Bronchial epithelial cell (primary cell): ENCODE data around the gene KBTBD4. TPM values are rescaled to one million over a fixed set of nuclear protein-coding genes. Genes with fewer than 3 reads are reported as not detected.

ENCODE experiments used
- DNase-seq: peaks from one replicate; pipeline ENCODE4 v3.0.0-alpha.2; 2010; ENCODE audit warnings: low read depth
- FAIRE-seq: peaks from 2 replicates; lab custom pipeline; 2011; peaks lifted over from hg19 to GRCh38; lab: Jason Lieb, UNC
- H3K27me3 ChIP-seq: 2 replicates; pipeline ENCODE4 v1.5.1; 2011; ENCODE audit warnings: low read length; ENCODE audit not compliant: control insufficient read depth, insufficient read depth
- H3K36me3 ChIP-seq: 2 replicates; pipeline ENCODE4 v1.5.1; 2011; ENCODE audit warnings: low read length; ENCODE audit not compliant: control insufficient read depth, insufficient read depth
- H3K4me3 ChIP-seq: 2 replicates; pipeline ENCODE4 v1.5.1; 2011; ENCODE audit warnings: mild to moderate bottlenecking, low read depth, low read length, control low read depth
- total RNA-seq: library from RNA; depleted of rRNA; stranded (reverse); fragments of >200 nt; gene quantifications from 2 replicates; pipeline ENCODE4 v1.2.1, GENCODE V29; 2014
- TF ChIP-seq, protein P1 (sequence below): IDR thresholded peaks from 2 replicates; pipeline ENCODE4 v1.5.1; 2011; ENCODE audit warnings: mild to moderate bottlenecking, moderate library complexity, low read length, control low read depth, inconsistent platforms; ENCODE audit not compliant: insufficient read depth, severe bottlenecking

KBTBD4 gene
- total RNA-seq, 1 donor from 2014 or later: 14.7 TPM

- H3K4me3 ChIP-seq: no peak overlapping the region
- FAIRE-seq: no peak
- TF ChIP-seq, protein P1, sequence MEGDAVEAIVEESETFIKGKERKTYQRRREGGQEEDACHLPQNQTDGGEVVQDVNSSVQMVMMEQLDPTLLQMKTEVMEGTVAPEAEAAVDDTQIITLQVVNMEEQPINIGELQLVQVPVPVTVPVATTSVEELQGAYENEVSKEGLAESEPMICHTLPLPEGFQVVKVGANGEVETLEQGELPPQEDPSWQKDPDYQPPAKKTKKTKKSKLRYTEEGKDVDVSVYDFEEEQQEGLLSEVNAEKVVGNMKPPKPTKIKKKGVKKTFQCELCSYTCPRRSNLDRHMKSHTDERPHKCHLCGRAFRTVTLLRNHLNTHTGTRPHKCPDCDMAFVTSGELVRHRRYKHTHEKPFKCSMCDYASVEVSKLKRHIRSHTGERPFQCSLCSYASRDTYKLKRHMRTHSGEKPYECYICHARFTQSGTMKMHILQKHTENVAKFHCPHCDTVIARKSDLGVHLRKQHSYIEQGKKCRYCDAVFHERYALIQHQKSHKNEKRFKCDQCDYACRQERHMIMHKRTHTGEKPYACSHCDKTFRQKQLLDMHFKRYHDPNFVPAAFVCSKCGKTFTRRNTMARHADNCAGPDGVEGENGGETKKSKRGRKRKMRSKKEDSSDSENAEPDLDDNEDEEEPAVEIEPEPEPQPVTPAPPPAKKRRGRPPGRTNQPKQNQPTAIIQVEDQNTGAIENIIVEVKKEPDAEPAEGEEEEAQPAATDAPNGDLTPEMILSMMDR: no peak
Measured at GRCh38 chr11:47523490-47524225, 55.1 kb downstream of the KBTBD4 start.

More at GRCh38 chr11:47523490-47524225, 55.1 kb downstream of the KBTBD4 start:
- Histone ChIP-seq H3K36me3 (no peaks in the 10 kb centered on the region), H3K27me3 (no peaks in the 10 kb centered on the region)
- DNase-seq: peak; percentile 83

Other genes with a start within 250 kb of the KBTBD4 start
- gene MYBPC3, start 226.3 kb downstream of the KBTBD4 start, total RNA-seq: under 0.01 TPM in 1 of 2 replicates, not detected in the other
- not detected in 2 replicates for gene SPI1, start 200.4 kb downstream of the KBTBD4 start, total RNA-seq
- gene SLC39A13, start 170.4 kb downstream of the KBTBD4 start, total RNA-seq: 12.3 and 18.2 TPM in 2 replicates
- 141 and 143 TPM in 2 replicates for gene PSMC3, start 152.5 kb downstream of the KBTBD4 start, total RNA-seq
- 0.26 and 0.64 TPM in 2 replicates for gene RAPSN, start 129.8 kb downstream of the KBTBD4 start, total RNA-seq
- gene CELF1, start 25.8 kb downstream of the KBTBD4 start, total RNA-seq: 63.4 and 94.2 TPM in 2 replicates
- gene PTPMT1, start 13.4 kb downstream of the KBTBD4 start, total RNA-seq: 124 and 147 TPM in 2 replicates
- 57.7 and 67.7 TPM in 2 replicates for gene NDUFS3, start 104 bp upstream of the KBTBD4 start, total RNA-seq
- not detected in 2 replicates for gene FAM180B, start 7.7 kb upstream of the KBTBD4 start, total RNA-seq
- 0.13 and 0.26 TPM in 2 replicates for gene C1QTNF4, start 15.4 kb upstream of the KBTBD4 start, total RNA-seq
- gene MTCH2, start 63.6 kb upstream of the KBTBD4 start, total RNA-seq: 80.3 and 130 TPM in 2 replicates
- 0.38 and 1.1 TPM in 2 replicates for gene AGBL2, start 136.4 kb upstream of the KBTBD4 start, total RNA-seq
- 65.3 and 67.2 TPM in 2 replicates for gene FNBP4, start 188.4 kb upstream of the KBTBD4 start, total RNA-seq